DMS53 treated with DMSO at 0.1 percent for 48 hours (cell line): ENCODE data around the gene SOX2.

ENCODE experiments used
- DNase-seq: peaks from one replicate; lab custom pipeline; 2025; ENCODE audit not compliant: unreplicated experiment; lab: John Stamatoyannopoulos, UW

SOX2 gene

GRCh38 chr3:181711325-181712135 lies at the start of gene SOX2:
SOX2 (plus strand) TSS chr3:181711925; CDS start chr3:181712361, 436 bp downstream.
- DNase-seq: peak; percentile 86

GRCh38 chr3:181683563-181683962 lies 28.2 kb upstream of the SOX2 start:
- no peak for DNase-seq

- DNase-seq: no peak
Measured at GRCh38 chr3:181687190-181687589, 24.5 kb upstream of the SOX2 start.

- DNase-seq: no peak
Measured at GRCh38 chr3:181687731-181688130, 24.0 kb upstream of the SOX2 start.

DNA sequence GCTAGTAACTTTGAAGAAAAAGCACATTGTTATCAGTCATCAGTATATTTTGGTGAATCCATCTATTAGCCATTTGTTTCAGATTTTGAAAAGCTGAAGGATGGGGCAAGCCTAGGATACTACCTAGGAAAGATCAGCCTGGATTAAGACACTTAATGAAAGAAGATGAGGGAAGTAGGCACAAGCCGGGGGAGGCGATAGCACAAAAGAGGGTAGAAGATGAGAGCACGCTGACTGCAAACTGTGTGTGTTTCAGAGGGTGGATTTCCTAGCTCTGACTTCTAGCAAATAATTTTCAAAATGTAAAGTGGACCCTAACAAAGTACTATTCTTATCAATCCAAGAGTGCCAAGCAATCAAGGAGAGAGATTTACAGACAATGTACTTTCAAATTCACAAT lies 22.2 kb upstream of the SOX2 start:
- DNase-seq: no peak

DNA sequence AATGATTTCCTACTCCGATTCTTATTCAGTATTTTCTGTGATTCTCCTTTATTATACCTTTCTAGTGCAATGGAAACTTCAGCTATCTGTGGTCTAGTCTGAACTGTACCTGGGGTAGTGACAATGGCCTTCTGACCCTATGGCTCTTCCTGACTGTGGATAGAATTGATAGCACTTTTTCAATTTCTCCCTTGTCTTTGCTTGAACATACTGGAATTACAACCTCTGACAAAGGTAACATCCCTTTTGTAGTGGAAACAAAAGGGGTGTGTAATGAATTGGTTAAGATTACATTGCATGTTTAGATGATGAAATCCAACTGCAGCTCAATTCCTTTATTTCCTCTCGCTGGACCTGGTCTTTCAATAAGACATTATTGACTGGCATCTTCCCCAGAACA lies 21.0 kb upstream of the SOX2 start:
- DNase-seq: no peak

- DNase-seq: no peak
Measured at GRCh38 chr3:181691901-181692300, 19.8 kb upstream of the SOX2 start.

DNA sequence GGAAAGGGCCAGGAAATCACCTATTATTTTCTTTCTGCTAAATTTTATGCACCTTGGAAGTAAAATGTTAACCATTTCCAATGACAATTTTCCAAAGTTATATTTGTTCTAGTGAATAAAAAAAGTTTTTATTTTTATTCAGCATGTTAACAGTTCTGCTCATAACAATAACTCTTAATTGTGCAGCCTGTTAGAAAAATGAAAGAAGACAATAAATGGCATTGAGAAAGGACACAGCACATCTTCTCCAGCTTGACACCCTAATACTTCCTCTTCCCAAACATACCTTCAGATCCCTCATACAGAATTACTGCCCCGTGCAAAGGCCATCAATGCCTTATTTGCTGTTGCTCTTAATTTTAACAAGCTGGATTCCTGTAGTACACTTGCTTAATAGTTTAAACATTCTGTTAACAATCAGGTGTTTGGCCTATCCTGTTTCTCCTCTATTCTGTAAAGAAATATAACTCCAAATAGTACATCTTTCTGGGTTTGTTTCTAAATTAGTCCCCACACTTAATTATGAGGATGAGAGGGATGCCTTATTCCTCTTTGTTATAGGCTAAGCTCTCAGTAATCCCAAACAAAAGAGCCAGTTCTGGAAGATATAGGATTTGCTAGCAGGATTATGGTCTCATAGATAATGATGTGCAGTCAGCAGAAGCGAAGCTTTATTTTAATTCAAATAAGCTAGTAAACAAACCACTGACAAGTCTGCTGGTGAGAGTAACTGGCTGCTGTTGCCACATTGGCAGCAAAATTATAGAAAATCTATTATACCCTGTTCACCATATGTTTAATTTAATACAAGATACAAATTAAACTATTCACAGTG lies 19.2 kb upstream of the SOX2 start:
- no peak for DNase-seq

GRCh38 chr3:181693280-181693679 lies 18.4 kb upstream of the SOX2 start:
- no peak for DNase-seq

GRCh38 chr3:181694805-181695660 lies 16.7 kb upstream of the SOX2 start:
- DNase-seq: peak; percentile 10

DNA sequence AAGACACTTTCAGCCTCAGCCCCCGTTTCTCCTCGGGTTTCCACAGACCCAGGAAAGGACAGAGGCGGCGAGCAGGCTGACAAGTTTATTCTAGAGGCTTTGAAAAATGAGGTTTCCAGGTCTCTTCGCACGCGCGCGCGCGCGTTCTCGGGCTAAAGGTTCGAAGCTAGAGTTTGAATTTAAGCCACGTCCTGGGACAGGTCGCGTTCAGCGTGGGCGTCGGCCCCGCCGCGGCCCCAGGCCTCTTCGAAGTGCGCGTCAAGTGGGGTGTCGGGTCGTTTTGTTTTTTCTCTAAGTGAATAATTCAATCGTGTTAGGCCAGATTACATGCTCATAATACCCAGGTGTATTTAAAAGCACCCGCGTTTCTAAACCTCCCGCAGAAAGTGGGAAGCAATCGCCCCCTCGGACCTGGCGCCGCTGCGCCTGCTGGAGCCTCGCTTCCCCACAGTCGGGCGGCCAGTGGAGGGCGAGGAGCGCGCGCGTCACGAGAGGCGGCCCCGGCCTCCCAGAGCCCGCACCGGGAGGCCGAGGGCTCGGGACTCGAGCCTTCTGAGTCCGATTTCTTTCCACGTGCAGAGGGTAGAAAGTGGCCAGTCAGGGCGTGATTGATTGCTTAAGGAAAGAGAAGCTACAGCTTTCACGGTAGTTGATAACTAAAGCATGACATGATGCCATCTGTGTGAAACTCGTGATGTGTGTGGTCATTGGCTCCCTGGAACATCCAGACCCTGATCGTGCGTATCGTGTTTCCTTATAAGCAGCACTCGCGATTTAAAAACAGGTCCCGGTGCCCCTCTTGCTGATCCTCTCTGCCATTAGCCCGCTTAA lies 15.8 kb upstream of the SOX2 start:
- peak; percentile 21 for DNase-seq

DNA sequence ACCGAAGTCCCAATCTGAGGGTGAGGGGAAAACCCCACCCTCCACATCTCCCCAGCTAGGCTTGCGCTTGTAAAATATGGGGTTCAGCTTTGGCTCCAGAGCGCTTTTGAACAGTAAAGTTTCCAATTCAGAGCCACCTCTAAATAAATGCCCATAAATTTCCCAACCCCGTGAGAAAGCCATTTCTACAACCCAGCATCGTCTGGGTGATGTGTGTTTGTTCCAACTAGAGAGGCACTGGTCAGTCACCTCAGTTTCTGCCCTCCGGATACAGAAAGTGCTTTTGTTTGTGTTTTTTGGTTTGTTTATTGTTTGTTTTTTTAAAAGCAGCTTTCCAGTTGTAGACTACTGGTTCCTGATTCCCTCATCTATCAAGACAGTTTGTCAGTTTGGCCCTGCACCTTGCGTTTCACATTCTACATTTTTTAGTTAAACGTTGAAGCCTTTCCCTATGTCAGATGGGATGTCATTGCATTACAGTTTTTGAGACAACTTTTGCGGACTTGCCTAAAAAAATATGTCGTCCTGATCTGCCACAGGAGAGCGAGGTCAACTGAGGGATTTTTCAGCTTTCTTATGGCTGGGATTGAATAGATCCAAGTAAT lies 15.0 kb upstream of the SOX2 start:
- DNase-seq: no peak

- DNase-seq: no peak
Measured at GRCh38 chr3:181698263-181698954, 13.3 kb upstream of the SOX2 start.

DNA sequence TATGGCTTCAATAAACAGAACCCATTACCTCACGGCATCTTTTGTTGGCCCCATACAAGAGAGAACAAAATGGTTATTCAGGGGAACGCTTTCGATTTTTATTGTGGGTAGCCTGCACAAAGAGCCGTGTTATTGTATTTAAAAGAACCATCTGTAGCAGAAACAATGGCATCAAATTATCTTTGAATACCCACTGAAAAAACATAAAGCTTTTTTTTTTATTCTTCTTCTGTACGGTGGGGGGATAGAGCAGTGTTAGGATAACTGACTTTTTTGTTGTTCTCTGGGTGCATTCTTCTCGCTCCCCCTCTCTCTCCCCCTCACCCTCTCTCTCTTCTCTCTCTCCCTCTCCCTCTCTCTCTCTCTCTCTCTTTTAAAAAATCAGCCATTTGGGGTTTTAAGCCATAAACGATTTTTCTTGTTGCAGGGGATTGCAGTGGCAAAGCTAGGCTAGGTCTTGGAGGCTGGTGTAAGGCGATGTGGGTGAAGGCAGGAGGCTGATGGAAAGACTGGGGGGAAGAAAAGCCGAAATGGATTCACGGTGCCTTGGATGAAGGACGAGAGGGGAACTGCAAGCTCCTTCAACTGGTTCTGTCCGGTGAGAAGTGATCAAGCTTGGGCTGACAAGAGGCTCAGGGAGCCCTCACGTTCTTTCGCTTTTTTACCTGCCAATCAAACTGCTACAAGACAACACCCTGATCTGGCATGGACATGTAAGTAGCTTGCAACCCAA lies 12.4 kb upstream of the SOX2 start:
- no peak for DNase-seq

DNA sequence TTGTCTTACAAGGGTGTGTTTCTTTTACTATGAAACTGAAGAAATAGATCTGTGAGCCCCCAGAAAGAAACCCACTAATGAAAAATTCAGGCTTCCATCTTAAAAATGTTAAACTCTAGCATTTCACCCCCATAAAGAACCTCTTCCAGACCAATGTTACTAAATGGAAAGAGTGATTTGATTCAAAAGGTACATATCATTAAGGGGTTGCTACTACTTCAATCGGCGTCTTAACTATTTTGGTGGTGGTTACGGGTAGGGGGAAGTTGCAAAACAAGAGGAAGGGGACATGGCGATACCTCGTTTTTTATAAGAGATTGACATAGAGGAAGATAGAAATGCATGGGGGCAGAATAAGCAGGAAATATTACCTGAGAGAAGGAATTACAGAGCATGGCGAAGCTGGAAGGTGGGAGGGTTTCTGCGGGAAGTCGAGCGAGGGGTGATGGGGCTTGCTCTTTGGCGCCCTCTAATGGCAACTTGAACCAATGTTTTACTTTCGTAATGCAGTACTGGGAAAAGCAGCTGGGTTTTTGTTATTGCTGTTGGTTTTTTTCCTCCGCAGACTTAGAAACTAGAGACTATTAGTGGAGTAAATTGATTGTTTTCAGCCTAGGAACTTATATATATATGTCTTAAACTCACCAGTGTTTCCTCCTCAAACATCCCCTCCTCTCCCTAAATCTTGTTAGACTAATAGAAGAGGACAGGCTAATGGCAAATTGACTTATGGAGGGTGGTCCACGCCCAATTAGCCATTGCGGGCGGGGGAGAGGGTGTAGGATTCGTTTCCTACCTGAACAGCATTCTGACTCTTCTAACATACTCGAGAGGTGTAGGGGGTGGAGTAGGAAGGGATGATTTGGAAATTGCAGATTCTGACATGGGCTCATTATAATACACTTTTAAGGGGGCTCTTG lies 11.3 kb upstream of the SOX2 start:
- DNase-seq: peak; percentile 71

- DNase-seq: no peak
Measured at GRCh38 chr3:181701096-181701495, 10.6 kb upstream of the SOX2 start.

DNA sequence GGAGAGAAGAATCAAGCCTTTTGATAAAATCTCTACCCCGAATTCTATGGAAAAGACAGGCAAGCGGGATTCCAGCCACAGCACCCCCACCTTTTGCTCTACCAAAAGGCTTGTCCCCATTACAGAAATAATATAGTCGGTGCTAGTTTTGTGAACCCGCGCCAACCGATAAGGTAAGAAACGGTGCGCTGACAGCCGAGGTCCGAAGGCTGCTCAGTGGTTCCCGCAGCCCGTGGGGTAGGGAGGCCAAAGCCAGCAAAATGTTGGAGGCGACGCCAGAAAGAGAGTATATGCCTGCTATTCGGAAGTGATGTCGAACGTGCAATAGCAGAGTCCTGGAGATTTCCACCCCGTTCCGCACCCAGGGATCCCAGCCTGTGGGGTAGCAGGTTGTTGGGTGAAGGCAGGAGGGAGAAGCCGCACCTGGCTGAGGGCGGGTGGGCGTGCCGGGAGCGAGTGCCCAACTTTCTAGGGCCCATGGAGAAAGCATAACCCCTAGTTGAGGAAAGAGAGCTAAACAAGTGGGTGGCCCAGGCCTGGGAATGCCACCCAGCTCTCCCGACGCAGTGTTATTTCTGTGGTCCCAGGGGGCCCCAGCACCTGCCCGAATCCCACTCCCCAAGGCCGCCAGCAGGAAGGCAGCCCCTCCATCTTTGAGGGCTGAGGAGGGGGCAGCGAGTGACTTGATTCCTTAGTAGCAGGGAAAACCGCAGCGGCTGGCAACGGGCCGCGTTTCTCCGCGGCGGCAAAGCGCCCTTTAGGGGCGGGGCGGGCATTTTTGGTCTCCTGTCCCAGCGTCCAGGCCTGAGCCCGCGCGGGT lies 7.9 kb upstream of the SOX2 start:
- DNase-seq: no peak
